GM12878 (cell line): Measurements from ENCODE around the gene TAS2R60. TPM values are rescaled to one million over a fixed set of nuclear protein-coding genes. Genes with fewer than 3 reads are reported as not detected.

Experiments used
- ATAC-seq: fragments of 200-7000 bp; cut with Tn5 transposase; 3 replicates; pipeline ENCODE4 v1.9.1; 2020; ENCODE audit warnings: mild to moderate bottlenecking, moderate library complexity
- BruUV-seq: library from RNA; stranded (reverse); fragments of 400-500 nt; replicated peaks from 2 replicates; lab custom pipeline; 2021; lab: Mats Ljungman, UMichigan
- CTCF ChIA-PET: fragments of 300-600 bp; sonication (Branson Sonifier 250); formaldehyde crosslinking; extraction: SDS; loops from one replicate; lab custom pipeline; 2021; ENCODE audit warnings: inconsistent platforms; lab: Yijun Ruan, JAX
- POLR2A ChIA-PET: fragments of 350-600 bp; formaldehyde crosslinking; extraction: SDS; loops from one replicate; lab custom pipeline; 2021; ENCODE audit warnings: inconsistent platforms; lab: Charles Lee
- RAD21 ChIA-PET: fragments of 300-600 bp; sonication (Branson Sonifier 250); formaldehyde crosslinking; loops from one replicate; lab custom pipeline; 2023; ENCODE audit warnings: antibody characterized with exemption; ENCODE audit not compliant: unreplicated experiment; lab: Charles Lee
- SMC1A ChIA-PET: fragments of 300-600 bp; sonication (Branson Sonifier 250); formaldehyde crosslinking; loops from one replicate; lab custom pipeline; 2023; ENCODE audit not compliant: unreplicated experiment, uncharacterized antibody; lab: Charles Lee
- DNase-seq: peaks from one replicate; pipeline ENCODE4 v3.0.0-alpha.2; 2011; ENCODE audit warnings: low read depth, low spot score
- FAIRE-seq: peaks from 3 replicates; lab custom pipeline; 2011; peaks lifted over from hg19 to GRCh38; lab: Jason Lieb, UNC
- H2AFZ ChIP-seq: 2 replicates; pipeline ENCODE4 v1.6.0; 2011; ENCODE audit warnings: low read depth, low read length, control low read depth; ENCODE audit not compliant: control insufficient read depth
- H3K27ac ChIP-seq: 2 replicates; pipeline ENCODE4 v1.5.1; 2011; ENCODE audit warnings: control low read depth; ENCODE audit not compliant: control insufficient read depth, insufficient read depth
- H3K27me3 ChIP-seq, 2 experiments: replicated peaks in 1 of 2; 2 replicates each; pipeline versions ENCODE4 v1.6.0 to v1.6.1; 2011; ENCODE audit warnings: low read length in 1 of 2; ENCODE audit not compliant: control insufficient read depth in 2 of 2, insufficient read depth in 2 of 2
- H3K36me3 ChIP-seq, 2 experiments: 2 replicates each; pipeline ENCODE4 v1.5.1; 2011; ENCODE audit warnings: low read length in 1 of 2; ENCODE audit not compliant: control insufficient read depth in 2 of 2, insufficient read depth in 2 of 2
- H3K4me1 ChIP-seq: 2 replicates; pipeline ENCODE4 v1.6.1; 2011; ENCODE audit warnings: mild to moderate bottlenecking, low read length, moderate library complexity, mixed read lengths; ENCODE audit not compliant: control insufficient read depth, insufficient read depth
- H3K4me2 ChIP-seq: 2 replicates; pipeline ENCODE4 v1.6.0; 2011; ENCODE audit warnings: control low read depth; ENCODE audit not compliant: control insufficient read depth, insufficient read depth
- H3K4me3 ChIP-seq: fragments of 200-600 bp; sonication (generic); 2 replicates; pipeline ENCODE4 v1.5.1; 2016
- H3K79me2 ChIP-seq: 2 replicates; pipeline ENCODE4 v1.6.0; 2011; ENCODE audit warnings: low read length; ENCODE audit not compliant: control insufficient read depth, insufficient read depth
- H3K9ac ChIP-seq: 2 replicates; pipeline ENCODE4 v1.8.0; 2011; ENCODE audit warnings: low read length, control low read depth, mixed read lengths; ENCODE audit not compliant: control insufficient read depth, insufficient read depth
- H3K9me3 ChIP-seq: replicated peaks from 3 replicates; pipeline ENCODE4 v1.5.1; 2011; ENCODE audit warnings: mild to moderate bottlenecking, low read length; ENCODE audit not compliant: control insufficient read depth, insufficient read depth
- H4K20me1 ChIP-seq: 2 replicates; pipeline ENCODE4 v1.6.0; 2011; ENCODE audit not compliant: control insufficient read depth, insufficient read depth
- EP300 ChIP-seq, 2 experiments: fragments of 150-350 bp in 1 of 2; IDR thresholded peaks; 2 replicates each; pipeline ENCODE4 v1.6.1; 2011 to 2012; ENCODE audit warnings: low read depth in 2 of 2, low read length in 2 of 2, borderline replicate concordance in 1 of 2, improper control_type of control experiment in 1 of 2, inconsistent platforms in 1 of 2; ENCODE audit not compliant: control insufficient read depth in 1 of 2
- GABPA ChIP-seq: IDR thresholded peaks from 2 replicates; pipeline ENCODE4 v1.6.1; 2014; ENCODE audit warnings: antibody characterized with exemption, low read depth, mild to moderate bottlenecking, inconsistent platforms
- IKZF2 ChIP-seq, 2 experiments: fragments of 450-650 bp; IDR thresholded peaks; 2 replicates each; pipeline ENCODE4 v1.6.1; 2017; ENCODE audit warnings: mild to moderate bottlenecking in 2 of 2, moderate library complexity in 2 of 2
- LARP7 ChIP-seq: fragments of 450-650 bp; IDR thresholded peaks from 2 replicates; pipeline ENCODE4 v1.6.1; 2017; ENCODE audit warnings: mild to moderate bottlenecking
- MEF2A ChIP-seq: IDR thresholded peaks from 2 replicates; pipeline ENCODE4 v1.6.1; 2011; ENCODE audit warnings: low read depth, mild to moderate bottlenecking, low read length, moderate library complexity; ENCODE audit not compliant: insufficient read depth
- RBBP5 ChIP-seq: fragments of 200-600 bp; sonication (generic); conservative IDR thresholded peaks from 2 replicates; pipeline ENCODE4 v1.6.1; 2016
- SRF ChIP-seq, 2 experiments: IDR thresholded peaks; 2 replicates each; pipeline ENCODE4 v1.6.1; 2011; ENCODE audit warnings: low read depth in 2 of 2, low read length in 2 of 2, mild to moderate bottlenecking in 1 of 2, moderate library complexity in 1 of 2
- ZNF217 ChIP-seq: fragments of 450-650 bp; IDR thresholded peaks from 2 replicates; pipeline ENCODE4 v1.6.1; 2017; ENCODE audit warnings: antibody characterized with exemption, mild to moderate bottlenecking
- ZNF24 ChIP-seq: fragments of 450-650 bp; IDR thresholded peaks from 2 replicates; pipeline ENCODE4 v1.6.1; 2017; ENCODE audit warnings: antibody characterized with exemption, mild to moderate bottlenecking
- WGBS: methylation state at CpG from one replicate; pipeline ENCODE4 v1.1.6; 2016; ENCODE audit warnings: low lambda C conversion rate; ENCODE audit not compliant: insufficient replicate concordance, insufficient coverage; ENCODE audit errors: missing lambda C conversion rate; 5-methylcytosine and 5-hydroxymethylcytosine counted together
- in situ Hi-C: fragments of 300-500 bp; cut with MboI; formaldehyde crosslinking; loops from 9 replicates; pipeline ENCODE4 v1.14.3; 2018; ENCODE audit warnings: mixed read lengths
- intact Hi-C: fragments of 100-400 bp; cut with micrococcal nuclease; formaldehyde crosslinking; loops from one replicate; pipeline ENCODE4 v1.14.2; 2022; ENCODE audit not compliant: unreplicated experiment
- polyA plus RNA-seq, 11 experiments: library from polyadenylated mRNA; depleted of rRNA in 4 of 11; unstranded in 6 of 11; stranded (reverse) in 5 of 11; fragments of >200 nt; fragmentation: Nextera tagmentation in 4 of 11; fragmentation: Illumina TruSeq in 1 of 11; extraction: Ambion mirVana in 4 of 11; extraction: Trizol in 1 of 11; gene quantifications; 1 replicate in 1 of 11; 2 replicates in 10 of 11; pipeline versions ENCODE4 v1.2.1 to v1.2.3, GENCODE V29; 2011 to 2016; ENCODE audit warnings: inconsistent platforms in 2 of 11, missing spikeins in 2 of 11, low read depth in 1 of 11
- total RNA-seq, 4 experiments: library from RNA; depleted of rRNA in 3 of 4; stranded (reverse); fragments of >200 nt in 3 of 4; fragmentation: Illumina TruSeq in 1 of 4; extraction: Trizol in 1 of 4; gene quantifications; 2 replicates each; pipeline versions ENCODE4 v1.2.1 to v1.2.3, GENCODE V29; 2013 to 2021
- TF ChIP-seq, protein P1 (sequence below): IDR thresholded peaks from 2 replicates; pipeline ENCODE4 v1.6.1; 2011; ENCODE audit warnings: borderline replicate concordance, low read depth, mild to moderate bottlenecking, moderate library complexity, mixed read lengths, low read length; ENCODE audit not compliant: insufficient read depth; ENCODE audit errors: extremely low read length
- TF ChIP-seq, protein P2 (sequence below): fragments of 450-650 bp; IDR thresholded peaks from 2 replicates; pipeline ENCODE4 v1.6.1; 2018; ENCODE audit warnings: borderline replicate concordance, mild to moderate bottlenecking; ENCODE audit not compliant: partially characterized antibody
- TF ChIP-seq, protein P3 (sequence below): IDR thresholded peaks from 2 replicates; pipeline ENCODE4 v1.6.1; 2012; ENCODE audit warnings: low read length, inconsistent platforms

The TAS2R60 gene
- total and polyA plus RNA-seq, 10 of the 15 experiments (the other 5 are each of a cell fraction or from before 2014, with no cell fraction given) = not detected

DNA sequence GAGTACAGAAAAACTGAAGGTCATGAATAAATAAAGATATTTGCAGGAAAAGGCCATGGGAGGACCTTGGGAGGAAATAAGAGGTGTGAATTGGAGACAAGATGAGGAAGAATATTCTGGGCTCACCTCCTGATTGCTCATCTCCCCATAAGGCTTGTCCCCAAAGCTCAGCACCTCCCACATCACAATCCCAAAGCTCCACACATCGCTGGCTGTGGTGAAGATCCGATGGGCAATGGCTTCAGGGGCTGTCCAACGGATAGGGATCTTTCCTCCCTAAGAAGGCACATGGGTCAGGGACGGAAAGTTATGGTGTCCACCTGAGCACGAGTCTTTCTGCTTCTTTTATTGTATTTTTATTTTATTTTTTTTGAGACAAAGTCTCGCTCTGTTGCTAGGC is 49.2 kb upstream of the TAS2R60 start:
- Histone ChIP-seq H2AFZ (no peak overlapping the region), H3K27me3 (no peaks in the 10 kb centered on the region), H3K4me1 (no peaks in the 10 kb centered on the region), H3K9ac (no peak overlapping the region), H3K27ac (no peak overlapping the region), H3K4me2 (no peak overlapping the region), H3K9me3 (no peaks in the 10 kb centered on the region), H3K79me2 (no peaks in the 10 kb centered on the region), H3K36me3 (peaks cover 7 to 19% of the 10 kb centered on the region in 2 experiments; a peak in 3 of 4 replicates), H3K4me3 (no peak overlapping the region), H4K20me1 (no peaks in the 10 kb centered on the region)
- POLR2A ChIA-PET = no interaction called here
- TF ChIP-seq EP300 (IDR thresholded peaks at IDR 0.05; ENCODE audit: borderline replicate concordance in 1 of 2, control insufficient read depth in 1 of 2, low read depth in 2 of 2, low read length in 2 of 2) (no peak), SRF (IDR thresholded peaks at IDR 0.05; ENCODE audit: low read depth in 2 of 2, low read length in 2 of 2) (no peak), LARP7 (no peak), ZNF24 (no peak), GABPA (no peak), ZNF217 (no peak), RBBP5 (no peak), IKZF2 (IDR thresholded peaks at IDR 0.05) (no peak), MEF2A (no peak)
- TF ChIP-seq, protein P1, sequence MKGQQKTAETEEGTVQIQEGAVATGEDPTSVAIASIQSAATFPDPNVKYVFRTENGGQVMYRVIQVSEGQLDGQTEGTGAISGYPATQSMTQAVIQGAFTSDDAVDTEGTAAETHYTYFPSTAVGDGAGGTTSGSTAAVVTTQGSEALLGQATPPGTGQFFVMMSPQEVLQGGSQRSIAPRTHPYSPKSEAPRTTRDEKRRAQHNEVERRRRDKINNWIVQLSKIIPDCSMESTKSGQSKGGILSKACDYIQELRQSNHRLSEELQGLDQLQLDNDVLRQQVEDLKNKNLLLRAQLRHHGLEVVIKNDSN = no peak
- TF ChIP-seq, protein P2, sequence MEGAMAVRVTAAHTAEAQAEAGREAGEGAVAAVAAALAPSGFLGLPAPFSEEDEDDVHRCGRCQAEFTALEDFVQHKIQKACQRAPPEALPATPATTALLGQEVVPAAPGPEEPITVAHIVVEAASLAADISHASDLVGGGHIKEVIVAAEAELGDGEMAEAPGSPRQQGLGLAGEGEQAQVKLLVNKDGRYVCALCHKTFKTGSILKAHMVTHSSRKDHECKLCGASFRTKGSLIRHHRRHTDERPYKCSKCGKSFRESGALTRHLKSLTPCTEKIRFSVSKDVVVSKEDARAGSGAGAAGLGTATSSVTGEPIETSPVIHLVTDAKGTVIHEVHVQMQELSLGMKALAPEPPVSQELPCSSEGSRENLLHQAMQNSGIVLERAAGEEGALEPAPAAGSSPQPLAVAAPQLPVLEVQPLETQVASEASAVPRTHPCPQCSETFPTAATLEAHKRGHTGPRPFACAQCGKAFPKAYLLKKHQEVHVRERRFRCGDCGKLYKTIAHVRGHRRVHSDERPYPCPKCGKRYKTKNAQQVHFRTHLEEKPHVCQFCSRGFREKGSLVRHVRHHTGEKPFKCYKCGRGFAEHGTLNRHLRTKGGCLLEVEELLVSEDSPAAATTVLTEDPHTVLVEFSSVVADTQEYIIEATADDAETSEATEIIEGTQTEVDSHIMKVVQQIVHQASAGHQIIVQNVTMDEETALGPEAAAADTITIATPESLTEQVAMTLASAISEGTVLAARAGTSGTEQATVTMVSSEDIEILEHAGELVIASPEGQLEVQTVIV = no peak
- TF ChIP-seq, protein P3, sequence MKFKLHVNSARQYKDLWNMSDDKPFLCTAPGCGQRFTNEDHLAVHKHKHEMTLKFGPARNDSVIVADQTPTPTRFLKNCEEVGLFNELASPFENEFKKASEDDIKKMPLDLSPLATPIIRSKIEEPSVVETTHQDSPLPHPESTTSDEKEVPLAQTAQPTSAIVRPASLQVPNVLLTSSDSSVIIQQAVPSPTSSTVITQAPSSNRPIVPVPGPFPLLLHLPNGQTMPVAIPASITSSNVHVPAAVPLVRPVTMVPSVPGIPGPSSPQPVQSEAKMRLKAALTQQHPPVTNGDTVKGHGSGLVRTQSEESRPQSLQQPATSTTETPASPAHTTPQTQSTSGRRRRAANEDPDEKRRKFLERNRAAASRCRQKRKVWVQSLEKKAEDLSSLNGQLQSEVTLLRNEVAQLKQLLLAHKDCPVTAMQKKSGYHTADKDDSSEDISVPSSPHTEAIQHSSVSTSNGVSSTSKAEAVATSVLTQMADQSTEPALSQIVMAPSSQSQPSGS = no peak
- no peak for ATAC-seq
- RAD21 ChIA-PET = no interaction called here
- BruUV-seq = no TSS peak
- no peak for DNase-seq
- CTCF ChIA-PET = interaction anchor here (1.2 to 2.1 kb wide), 2 partner anchors 14 to 23 kb away, joined by 4 to 10 read pairs; no protein-coding TSS in a partner anchor
- SMC1A ChIA-PET = no interaction called here
- in situ Hi-C loops (no loop called here), intact Hi-C loops (no loop called here)
- 90% methylated on average over 6 of the region's 6 CpGs for WGBS
- no peak for FAIRE-seq
